ENCODE data around the gene SCN2A.

Gene SCN2A

GRCh38 chr2:165420231-165420630 is 181.0 kb downstream of the SCN2A start:
- DNase-seq (ENCODE audit: low read depth) = no peak

- no peak for DNase-seq (ENCODE audit: low read depth)
These were observed 183.9 kb downstream of the SCN2A start for GRCh38 chr2:165423081-165423480.

GRCh38 chr2:165425556-165425955 is 186.3 kb downstream of the SCN2A start:
- no peak for DNase-seq (ENCODE audit: low read depth)

- DNase-seq (ENCODE audit: low read depth) = no peak
These were observed 188.5 kb downstream of the SCN2A start for GRCh38 chr2:165427686-165428085.

GRCh38 chr2:165428926-165429325 is 189.7 kb downstream of the SCN2A start:
- DNase-seq (ENCODE audit: low read depth) = no peak

GRCh38 chr2:165431014-165431413 is 191.8 kb downstream of the SCN2A start:
- DNase-seq (ENCODE audit: low read depth) = no peak

- DNase-seq (ENCODE audit: low read depth) = no peak
These were observed 193.2 kb downstream of the SCN2A start for GRCh38 chr2:165432234-165432966.

- DNase-seq (ENCODE audit: low read depth) = no peak
These were observed 195.8 kb downstream of the SCN2A start for GRCh38 chr2:165434865-165435496.

GRCh38 chr2:165435611-165436010 is 196.4 kb downstream of the SCN2A start:
- no peak for DNase-seq (ENCODE audit: low read depth)

- no peak for DNase-seq (ENCODE audit: low read depth)
These were observed 197.3 kb downstream of the SCN2A start for GRCh38 chr2:165436559-165436958.

GRCh38 chr2:165440367-165440766 is 201.2 kb downstream of the SCN2A start:
- DNase-seq (ENCODE audit: low read depth) = no peak
